Ascending aorta (tissue), 2 donors: Measurements from ENCODE around the gene NTM. TPM values are rescaled to one million over a fixed set of nuclear protein-coding genes. Genes with fewer than 3 reads are reported as not detected.

ENCODE experiments used
- DNase-seq, 2 donors: peaks; one replicate each; pipeline ENCODE4 v3.0.0-alpha.2; 2019; ENCODE audit warnings: low spot score in 2 of 2
- H3K27ac ChIP-seq, 2 donors: fragments of 200-600 bp; sonication (generic); one replicate each; pipeline ENCODE4 v1.5.1; 2016 to 2017; ENCODE audit warnings: mild to moderate bottlenecking in 1 of 2
- H3K27me3 ChIP-seq: fragments of 200-600 bp; sonication (generic); one replicate; pipeline ENCODE4 v1.5.1; 2017
- H3K36me3 ChIP-seq, 2 donors: fragments of 200-600 bp; sonication (generic); one replicate each; pipeline ENCODE4 v1.5.1; 2016
- H3K4me1 ChIP-seq, 2 donors: fragments of 200-600 bp; sonication (generic); one replicate each; pipeline ENCODE4 v1.5.1; 2016 to 2017; ENCODE audit warnings: mild to moderate bottlenecking in 1 of 2
- H3K4me3 ChIP-seq, 2 donors: fragments of 200-600 bp; sonication (generic); one replicate each; pipeline ENCODE4 v1.5.1; 2016 to 2017; ENCODE audit warnings: mild to moderate bottlenecking in 1 of 2
- H3K9me3 ChIP-seq, 2 donors: fragments of 200-600 bp; sonication (generic); one replicate each; pipeline ENCODE4 v1.5.1; 2016
- CTCF ChIP-seq, 3 experiments: fragments of 200-600 bp in 2 of 3; fragments of 450-650 bp in 1 of 3; sonication (generic) in 2 of 3; IDR thresholded peaks; one replicate each; pipeline ENCODE4 v1.5.1; 2016 to 2019; ENCODE audit warnings: antibody characterized with exemption in 3 of 3, mild to moderate bottlenecking in 1 of 3, moderate library complexity in 1 of 3
- intact Hi-C: fragments of 100-400 bp; cut with DNase I; formaldehyde crosslinking; loops from one replicate; pipeline ENCODE4 v1.15.1; 2023
- total RNA-seq: library from RNA; depleted of rRNA; stranded (reverse); fragments of >200 nt; gene quantifications from one replicate; pipeline ENCODE4 v1.1.0, GENCODE V29; 2016

NTM gene
- total RNA-seq, 1 donor from 2014 or later, result not detected

GRCh38 chr11:131568318-131568717, 197.9 kb downstream of the NTM start:
- DNase-seq, result no peak
- Histone ChIP-seq H3K36me3 (no peaks in the 10 kb centered on the region), H3K27ac (no peak overlapping the region), H3K4me1 (no peaks in the 10 kb centered on the region), H3K4me3 (no peak overlapping the region), H3K27me3 (no peaks in the 10 kb centered on the region), H3K9me3 (no peaks in the 10 kb centered on the region)
- no peak for TF ChIP-seq CTCF (IDR thresholded peaks at IDR 0.05)
- intact Hi-C loops, result no loop called here

- DNase-seq, result no peak
- TF ChIP-seq CTCF (IDR thresholded peaks at IDR 0.05), result no peak
- H3K4me3 ChIP-seq, result no peak overlapping the region
- intact Hi-C loops, result no loop called here
- H3K36me3 ChIP-seq, result no peaks in the 10 kb centered on the region
- H3K27me3 ChIP-seq, result no peaks in the 10 kb centered on the region
- no peaks in the 10 kb centered on the region for H3K4me1 ChIP-seq
- H3K27ac ChIP-seq, result no peak overlapping the region
- no peaks in the 10 kb centered on the region for H3K9me3 ChIP-seq
Measured at GRCh38 chr11:131571571-131571970, 201.2 kb downstream of the NTM start.

- no peak for TF ChIP-seq CTCF (IDR thresholded peaks at IDR 0.05)
- Histone ChIP-seq H3K27ac (no peak overlapping the region), H3K36me3 (no peaks in the 10 kb centered on the region), H3K4me3 (no peak overlapping the region), H3K27me3 (no peaks in the 10 kb centered on the region), H3K9me3 (no peaks in the 10 kb centered on the region), H3K4me1 (no peaks in the 10 kb centered on the region)
- intact Hi-C loops, result no loop called here
- DNase-seq, result no peak
Measured at GRCh38 chr11:131572423-131572822, 202.0 kb downstream of the NTM start.

- Histone ChIP-seq H3K27ac (no peak overlapping the region), H3K4me3 (no peak overlapping the region), H3K9me3 (no peaks in the 10 kb centered on the region), H3K36me3 (no peaks in the 10 kb centered on the region), H3K4me1 (no peaks in the 10 kb centered on the region), H3K27me3 (no peaks in the 10 kb centered on the region)
- no peak for DNase-seq
- intact Hi-C loops, result no loop called here
- TF ChIP-seq CTCF (IDR thresholded peaks at IDR 0.05), result no peak
Measured at GRCh38 chr11:131579932-131580387, 209.5 kb downstream of the NTM start.

- no peaks in the 10 kb centered on the region for H3K27me3 ChIP-seq
- no peak for TF ChIP-seq CTCF (IDR thresholded peaks at IDR 0.05)
- no peak for DNase-seq
- intact Hi-C loops, result no loop called here
- no peaks in the 10 kb centered on the region for H3K9me3 ChIP-seq
- H3K4me1 ChIP-seq, result no peaks in the 10 kb centered on the region
- no peaks in the 10 kb centered on the region for H3K36me3 ChIP-seq
- no peak overlapping the region for H3K4me3 ChIP-seq
- no peak overlapping the region for H3K27ac ChIP-seq
Measured at GRCh38 chr11:131580476-131580875, 210.1 kb downstream of the NTM start.

- Histone ChIP-seq H3K27ac (no peak overlapping the region), H3K27me3 (no peaks in the 10 kb centered on the region), H3K4me1 (no peaks in the 10 kb centered on the region), H3K9me3 (peaks cover 0 to 3% of the 10 kb centered on the region in 2 donors), H3K36me3 (no peaks in the 10 kb centered on the region), H3K4me3 (no peak overlapping the region)
- intact Hi-C loops, result no loop called here
- DNase-seq, result no peak
- no peak for TF ChIP-seq CTCF (IDR thresholded peaks at IDR 0.05)
Measured at GRCh38 chr11:131581046-131581445, 210.6 kb downstream of the NTM start.
